Sigmoid colon (tissue), 4 donors: ENCODE measurements around the gene FGGY.

Experiments used
- CTCF ChIP-seq, 4 experiments: fragments of 450-650 bp in 3 of 4; fragments of 200-600 bp in 1 of 4; IDR thresholded peaks; one replicate each; pipeline ENCODE4 v1.5.1; 2016 to 2019; ENCODE audit warnings: antibody characterized with exemption in 4 of 4, mild to moderate bottlenecking in 3 of 4, moderate library complexity in 2 of 4
- EP300 ChIP-seq, 4 donors: sonication (generic); formaldehyde crosslinking; IDR thresholded peaks; one replicate each; pipeline ENCODE4 v1.6.1; 2017; ENCODE audit warnings: antibody characterized with exemption in 4 of 4
- POLR2A ChIP-seq, 2 donors: fragments of 450-650 bp; IDR thresholded peaks; one replicate each; pipeline ENCODE4 v1.6.1; 2016; ENCODE audit warnings: antibody characterized with exemption in 2 of 2, mild to moderate bottlenecking in 2 of 2, moderate library complexity in 2 of 2
- POLR2AphosphoS5 ChIP-seq, 4 donors: sonication (generic); formaldehyde crosslinking; IDR thresholded peaks; one replicate each; pipeline ENCODE4 v1.6.1; 2017; ENCODE audit warnings: antibody characterized with exemption in 4 of 4

DNA sequence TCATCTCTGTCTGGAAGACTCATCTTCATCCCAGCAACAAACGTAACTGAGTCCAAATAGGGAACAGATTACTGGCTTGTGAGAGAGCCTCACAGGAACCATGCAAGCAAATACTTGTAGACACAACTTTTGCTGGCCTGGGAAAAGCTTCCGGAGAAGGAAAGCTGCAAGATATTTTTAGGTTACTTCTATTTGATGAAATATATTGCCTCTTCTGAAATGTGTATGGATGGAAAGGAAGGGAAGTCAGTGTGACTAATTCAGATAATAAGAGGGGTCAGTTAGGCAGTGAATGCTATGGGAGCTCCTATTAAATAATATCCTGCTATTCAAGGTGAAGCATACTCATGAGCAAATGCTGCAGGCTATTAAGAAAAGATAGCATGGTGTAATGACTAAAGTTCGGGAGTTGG is 20.4 kb upstream of the FGGY start:
- TF ChIP-seq CTCF (IDR thresholded peaks at IDR 0.05) (no peak), EP300 (IDR thresholded peaks at IDR 0.05) (no peak), POLR2AphosphoS5 (IDR thresholded peaks at IDR 0.05) (no peak), POLR2A (IDR thresholded peaks at IDR 0.05) (no peak)
